Trophoblast cell (in vitro differentiated cells and primary cell): Measurements from ENCODE around the gene POLN.
"Not testable (repeated sequence)": the region's sequence is repeated elsewhere in the genome, so short reads cannot be mapped to it uniquely, and the experiment has no call there.

Experiments used
- DNase-seq, 2 donors: peaks; one replicate each; pipeline ENCODE4 v3.0.0-alpha.2; 2016
- H2AFZ ChIP-seq: 2 replicates; pipeline ENCODE4 v1.6.1; 2013; ENCODE audit warnings: low read length, moderate library complexity, mild to moderate bottlenecking; ENCODE audit not compliant: insufficient read depth, poor library complexity
- H2AK5ac ChIP-seq: 2 replicates; pipeline ENCODE4 v1.6.1; 2013; ENCODE audit warnings: mild to moderate bottlenecking, low read length
- H2BK120ac ChIP-seq: 2 replicates; pipeline ENCODE4 v1.6.1; 2013; ENCODE audit warnings: low read length, mild to moderate bottlenecking, moderate library complexity; ENCODE audit not compliant: insufficient read depth, poor library complexity
- H2BK12ac ChIP-seq: 2 replicates; pipeline ENCODE4 v1.6.1; 2013; ENCODE audit warnings: mild to moderate bottlenecking, low read length, moderate library complexity
- H2BK5ac ChIP-seq: 2 replicates; pipeline ENCODE4 v1.6.1; 2013; ENCODE audit warnings: low read length, low read depth, moderate library complexity, mild to moderate bottlenecking; ENCODE audit not compliant: poor library complexity
- H3K14ac ChIP-seq: 2 replicates; pipeline ENCODE4 v1.6.1; 2013; ENCODE audit warnings: mild to moderate bottlenecking, low read length
- H3K18ac ChIP-seq: 2 replicates; pipeline ENCODE4 v1.6.1; 2013; ENCODE audit warnings: mild to moderate bottlenecking, low read length
- H3K23ac ChIP-seq: 2 replicates; pipeline ENCODE4 v1.6.1; 2013; ENCODE audit warnings: low read length
- H3K27ac ChIP-seq: 2 replicates; pipeline ENCODE4 v1.5.1; 2013; ENCODE audit warnings: low read depth, mild to moderate bottlenecking, inconsistent platforms, low read length, moderate library complexity
- H3K27me3 ChIP-seq: 2 replicates; pipeline ENCODE4 v1.6.1; 2013; ENCODE audit warnings: inconsistent platforms, mild to moderate bottlenecking, low read length, moderate library complexity; ENCODE audit not compliant: insufficient read depth
- H3K36me3 ChIP-seq, 2 experiments: 1 replicate in 1 of 2; 2 replicates in 1 of 2; pipeline ENCODE4 v1.6.1; 2013; ENCODE audit warnings: low read length in 2 of 2, mild to moderate bottlenecking in 2 of 2, moderate library complexity in 1 of 2; ENCODE audit not compliant: insufficient read depth in 2 of 2, control insufficient read depth in 1 of 2
- H3K4ac ChIP-seq: 2 replicates; pipeline ENCODE4 v1.6.1; 2013; ENCODE audit warnings: low read depth, mild to moderate bottlenecking, low read length, moderate library complexity
- H3K4me1 ChIP-seq, 2 experiments: 1 replicate in 1 of 2; 2 replicates in 1 of 2; pipeline ENCODE4 v1.6.1; 2013; ENCODE audit warnings: low read length in 2 of 2, mild to moderate bottlenecking in 2 of 2, moderate library complexity in 1 of 2; ENCODE audit not compliant: insufficient read depth in 2 of 2, control insufficient read depth in 1 of 2
- H3K4me2 ChIP-seq: 2 replicates; pipeline ENCODE4 v1.6.1; 2013; ENCODE audit warnings: inconsistent platforms, mild to moderate bottlenecking, low read length, moderate library complexity
- H3K4me3 ChIP-seq: 2 replicates; pipeline ENCODE4 v1.5.1; 2013; ENCODE audit warnings: mild to moderate bottlenecking, low read depth, low read length, inconsistent platforms
- H3K79me1 ChIP-seq: one replicate; pipeline ENCODE4 v1.6.1; 2013; ENCODE audit warnings: low read length
- H3K79me2 ChIP-seq: 2 replicates; pipeline ENCODE4 v1.6.1; 2013; ENCODE audit warnings: low read length, mild to moderate bottlenecking; ENCODE audit not compliant: control insufficient read depth, insufficient read depth, poor library complexity
- H3K9ac ChIP-seq: 2 replicates; pipeline ENCODE4 v1.6.1; 2013; ENCODE audit warnings: mild to moderate bottlenecking, low read length
- H3K9me3 ChIP-seq: 2 replicates; pipeline ENCODE4 v1.6.1; 2013; ENCODE audit warnings: low read depth, mild to moderate bottlenecking, control low read depth, inconsistent platforms, low read length; ENCODE audit not compliant: insufficient read depth
- H4K12ac ChIP-seq: 2 replicates; pipeline ENCODE4 v1.6.1; 2013; ENCODE audit warnings: low read depth, mild to moderate bottlenecking, low read length, moderate library complexity
- H4K8ac ChIP-seq: 2 replicates; pipeline ENCODE4 v1.6.1; 2013; ENCODE audit warnings: low read depth, mild to moderate bottlenecking, low read length, moderate library complexity
- H4K91ac ChIP-seq: one replicate; pipeline ENCODE4 v1.6.1; 2013; ENCODE audit warnings: low read depth, mild to moderate bottlenecking, low read length, moderate library complexity
- WGBS: extraction: QIAGEN DNeasy Blood & Tissue Kit; methylation state at CpG from one replicate; pipeline ENCODE4 v1.1.7; 2013; ENCODE audit warnings: missing lambda C conversion rate; ENCODE audit not compliant: insufficient read length, insufficient coverage; ENCODE audit errors: extremely low coverage; 5-methylcytosine and 5-hydroxymethylcytosine counted together

Gene POLN

DNA sequence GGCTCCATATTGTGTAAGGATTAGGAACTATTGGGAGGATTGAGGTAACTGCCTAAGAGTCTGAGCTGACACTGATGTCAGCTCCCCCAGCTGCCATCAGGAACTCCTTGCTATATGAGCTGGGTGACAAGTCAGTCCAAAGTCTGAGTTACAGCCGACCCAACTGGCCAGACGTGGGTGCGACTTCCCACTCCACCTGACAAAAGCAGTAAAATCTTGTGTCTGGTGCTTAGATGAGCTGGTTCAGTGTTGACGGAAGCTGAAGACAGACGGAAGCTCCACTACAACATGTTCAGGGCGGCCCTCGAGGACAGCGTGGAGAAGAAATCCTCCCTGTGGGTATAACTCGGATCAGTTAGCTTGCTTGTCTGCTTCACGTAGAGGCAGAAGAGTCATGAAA, 205.6 kb downstream of the POLN start:
- Histone ChIP-seq H3K4ac (no peak overlapping the region), H3K27me3 (peaks cover 15% of the 10 kb centered on the region), H3K9ac (no peak overlapping the region), H3K4me1 (peaks cover 3% of the 10 kb centered on the region in 2 experiments), H3K14ac (no peak overlapping the region), H2BK12ac (no peak overlapping the region), H3K18ac (no peak overlapping the region), H3K9me3 (peaks cover 7% of the 10 kb centered on the region), H4K91ac (no peak overlapping the region), H2AK5ac (no peak overlapping the region), H2AFZ (no peak overlapping the region), H3K79me2 (no peaks in the 10 kb centered on the region), H3K36me3 (no peaks in the 10 kb centered on the region), H2BK120ac (no peak overlapping the region), H3K79me1 (no peaks in the 10 kb centered on the region), H3K4me2 (no peak overlapping the region), H4K8ac (no peak overlapping the region), H3K4me3 (no peak overlapping the region), H3K23ac (no peak overlapping the region), H3K27ac (no peak overlapping the region), H4K12ac (no peak overlapping the region), H2BK5ac (no peak overlapping the region)
- no peak for DNase-seq
- no CpG with 5 or more reads among the region's 10 CpGs for WGBS

DNA sequence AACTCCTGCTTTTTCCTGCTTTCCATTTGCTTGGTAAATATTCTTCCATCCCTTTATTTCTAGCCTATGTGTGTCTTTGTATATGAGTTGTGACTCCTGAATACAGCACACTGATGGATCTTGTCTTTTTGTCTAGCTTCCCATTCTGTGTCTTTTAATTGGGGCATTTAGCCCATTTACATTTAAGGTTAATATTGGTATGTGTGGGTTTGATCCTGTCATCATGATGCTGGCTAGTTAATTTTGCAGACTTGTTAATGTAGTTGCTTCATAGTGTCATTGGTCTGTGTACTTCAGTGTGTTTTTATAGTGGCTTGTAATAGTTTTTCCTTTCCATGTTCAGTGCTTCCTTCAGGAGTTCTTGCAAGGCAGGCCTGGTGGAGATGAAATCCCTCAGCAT, 210.8 kb downstream of the POLN start:
- not testable (repeated sequence) for H4K8ac ChIP-seq, H2BK12ac ChIP-seq, H3K9ac ChIP-seq, H2BK5ac ChIP-seq, H2BK120ac ChIP-seq, H3K36me3 ChIP-seq, H3K27me3 ChIP-seq, H3K27ac ChIP-seq, H3K4ac ChIP-seq, H4K12ac ChIP-seq, H3K4me1 ChIP-seq, H3K14ac ChIP-seq, H3K9me3 ChIP-seq, H3K4me3 ChIP-seq, H3K79me1 ChIP-seq, H2AFZ ChIP-seq, H4K91ac ChIP-seq, H2AK5ac ChIP-seq, H3K18ac ChIP-seq, DNase-seq, H3K79me2 ChIP-seq, H3K4me2 ChIP-seq, H3K23ac ChIP-seq

DNA sequence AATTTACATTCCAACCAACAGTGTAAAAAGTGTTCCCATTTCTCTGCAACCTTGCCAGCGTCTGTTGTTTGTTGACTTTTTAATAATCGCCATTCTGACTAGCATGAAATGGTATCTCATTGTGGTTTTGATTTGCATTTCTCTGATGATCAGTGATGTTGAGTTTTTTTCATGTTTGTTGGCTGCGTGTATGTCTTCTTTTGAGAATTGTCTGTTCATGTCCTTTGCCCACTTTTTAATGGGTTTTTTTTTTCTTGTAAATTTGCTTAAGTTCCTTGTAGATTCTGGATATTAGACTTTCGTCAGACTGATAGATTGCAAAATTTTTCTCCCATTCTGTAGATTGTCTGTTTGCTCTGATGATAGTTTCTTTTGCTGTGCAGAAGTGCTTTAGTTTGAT, 214.8 kb downstream of the POLN start:
- not testable (repeated sequence) for H3K27me3 ChIP-seq, H3K4me3 ChIP-seq, H3K9me3 ChIP-seq, H2BK12ac ChIP-seq, H3K4me2 ChIP-seq, H4K91ac ChIP-seq, H3K4me1 ChIP-seq, H2AK5ac ChIP-seq, H3K79me1 ChIP-seq, H3K9ac ChIP-seq, H4K8ac ChIP-seq, H4K12ac ChIP-seq, H3K4ac ChIP-seq, H2AFZ ChIP-seq, DNase-seq, H3K27ac ChIP-seq, H3K36me3 ChIP-seq, H3K14ac ChIP-seq, H3K79me2 ChIP-seq, H2BK5ac ChIP-seq, H3K23ac ChIP-seq, H3K18ac ChIP-seq, H2BK120ac ChIP-seq
- no CpG with 5 or more reads among the region's 4 CpGs for whole genome bisulfite sequencing

DNA sequence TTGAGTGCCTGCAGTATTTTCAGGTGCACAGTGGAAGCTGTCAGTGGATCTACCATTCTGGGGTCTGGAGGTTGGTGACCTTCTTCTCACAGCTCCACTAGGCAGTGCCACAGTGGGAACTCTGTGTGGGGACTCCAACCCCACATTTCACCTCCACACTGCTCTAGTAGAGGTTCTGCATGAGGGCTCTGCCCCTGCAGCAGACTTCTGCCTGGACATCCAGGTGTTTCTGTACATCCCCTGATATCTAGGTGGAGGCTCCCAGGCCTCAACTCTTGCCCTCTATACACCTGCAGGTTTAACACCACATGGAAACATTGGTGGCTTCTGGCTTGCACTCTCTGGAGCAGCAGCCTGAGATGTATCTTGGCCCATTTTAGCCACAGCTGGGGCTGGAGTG, 216.1 kb downstream of the POLN start:
- no peak overlapping the region for H2BK120ac ChIP-seq
- H3K23ac ChIP-seq = no peak overlapping the region
- H2AK5ac ChIP-seq = no peak overlapping the region
- no peak overlapping the region for H4K12ac ChIP-seq
- H4K91ac ChIP-seq = no peak overlapping the region
- H2BK12ac ChIP-seq = no peak overlapping the region
- H3K14ac ChIP-seq = no peak overlapping the region
- no peaks in the 10 kb centered on the region for H3K36me3 ChIP-seq
- no peak overlapping the region for H3K4me3 ChIP-seq
- H2AFZ ChIP-seq = no peak overlapping the region
- H3K79me1 ChIP-seq = no peaks in the 10 kb centered on the region
- H3K79me2 ChIP-seq = no peaks in the 10 kb centered on the region
- peaks cover 0 to 2% of the 10 kb centered on the region in 2 experiments for H3K4me1 ChIP-seq
- no peak overlapping the region for H4K8ac ChIP-seq
- H3K9ac ChIP-seq = no peak overlapping the region
- H3K4me2 ChIP-seq = no peak overlapping the region
- DNase-seq = no peak
- no peak overlapping the region for H3K27ac ChIP-seq
- H3K18ac ChIP-seq = no peak overlapping the region
- no peak overlapping the region for H2BK5ac ChIP-seq
- H3K4ac ChIP-seq = no peak overlapping the region
- H3K27me3 ChIP-seq = no peaks in the 10 kb centered on the region
- peaks cover 9% of the 10 kb centered on the region for H3K9me3 ChIP-seq

DNA sequence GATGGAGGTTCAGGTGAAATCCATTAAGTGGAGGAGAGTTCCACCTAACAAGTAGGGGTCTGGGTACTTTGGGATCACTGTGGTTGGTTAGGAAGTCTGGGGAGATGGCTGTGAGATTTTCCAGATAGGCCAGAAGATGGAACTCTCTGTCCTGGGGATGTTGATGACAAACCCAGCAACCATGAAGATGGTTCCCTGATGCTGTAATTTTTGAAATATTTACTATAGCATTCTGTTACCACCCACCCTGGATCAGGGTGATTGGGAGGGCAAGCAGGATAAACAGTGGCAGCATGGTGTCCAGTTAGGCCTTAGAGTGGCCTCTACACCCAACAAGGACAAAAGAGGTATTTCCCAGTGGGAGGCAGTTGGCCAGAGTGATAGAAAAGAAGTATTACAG, 217.2 kb downstream of the POLN start:
- Histone ChIP-seq H2BK12ac (no peak overlapping the region), H3K27ac (no peak overlapping the region), H3K9me3 (peaks cover 9% of the 10 kb centered on the region), H4K12ac (no peak overlapping the region), H3K4me3 (no peak overlapping the region), H3K79me1 (no peaks in the 10 kb centered on the region), H2BK5ac (no peak overlapping the region), H3K18ac (no peak overlapping the region), H3K4me1 (peaks cover 0 to 2% of the 10 kb centered on the region in 2 experiments), H4K91ac (no peak overlapping the region), H3K27me3 (no peaks in the 10 kb centered on the region), H2AFZ (no peak overlapping the region), H3K79me2 (no peaks in the 10 kb centered on the region), H3K14ac (no peak overlapping the region), H2AK5ac (no peak overlapping the region), H4K8ac (no peak overlapping the region), H3K4ac (no peak overlapping the region), H3K23ac (no peak overlapping the region), H3K36me3 (no peaks in the 10 kb centered on the region), H3K9ac (no peak overlapping the region), H3K4me2 (no peak overlapping the region), H2BK120ac (no peak overlapping the region)
- DNase-seq = no peak
